Mesothelial cell of epicardium (in vitro differentiated cells): Measurements from ENCODE around the gene IRF7. TPM values are rescaled to one million over a fixed set of nuclear protein-coding genes. Genes with fewer than 3 reads are reported as not detected.

Experiments
- DNase-seq, 2 experiments: peaks; one replicate each; pipeline ENCODE4 v3.0.0; 2021; ENCODE audit warnings: low spot score in 2 of 2; ENCODE audit not compliant: unreplicated experiment in 2 of 2
- H3K27ac Mint-ChIP-seq: 2 replicates; pipeline ENCODE4 v1.8.0; 2021; ENCODE audit warnings: mixed read lengths
- H3K27me3 Mint-ChIP-seq: 2 replicates; pipeline ENCODE4 v1.8.0; 2021; ENCODE audit warnings: low read depth, mixed read lengths
- H3K36me3 Mint-ChIP-seq: 2 replicates; pipeline ENCODE4 v1.8.0; 2021; ENCODE audit warnings: mixed read lengths
- H3K4me1 Mint-ChIP-seq: 2 replicates; pipeline ENCODE4 v1.8.0; 2021; ENCODE audit warnings: mixed read lengths
- H3K4me3 Mint-ChIP-seq: 2 replicates; pipeline ENCODE4 v1.8.0; 2021; ENCODE audit warnings: mild to moderate bottlenecking, moderate library complexity, mixed read lengths
- H3K9me3 Mint-ChIP-seq: 2 replicates; pipeline ENCODE4 v1.8.0; 2021; ENCODE audit warnings: mixed read lengths
- CTCF ChIP-seq: fragments of 200-600 bp; sonication (generic); IDR thresholded peaks from one replicate; pipeline ENCODE4 v1.5.0; 2021; ENCODE audit warnings: antibody characterized with exemption; ENCODE audit not compliant: unreplicated experiment
- total RNA-seq: library from RNA; stranded (reverse); gene quantifications from 3 replicates; pipeline ENCODE4 v1.2.1, GENCODE V29; 2021

IRF7 gene
- total RNA-seq, 1 donor from 2014 or later: 21.9 TPM

- Mint-ChIP-seq H3K36me3 (peaks cover 7% of the 10 kb centered on the region), H3K4me3 (no peak overlapping the region), H3K27me3 (peaks cover 12% of the 10 kb centered on the region), H3K9me3 (no peaks in the 10 kb centered on the region), H3K27ac (no peak overlapping the region), H3K4me1 (peaks cover 2% of the 10 kb centered on the region)
- no peak for DNase-seq
- TF ChIP-seq CTCF: no peak
These were observed 7.7 kb upstream of the IRF7 start for GRCh38 chr11:623349-623869.

GRCh38 chr11:621838-622237, 6.1 kb upstream of the IRF7 start:
- Mint-ChIP-seq H3K9me3 (no peaks in the 10 kb centered on the region), H3K27ac (no peak overlapping the region), H3K4me1 (no peaks in the 10 kb centered on the region)

GRCh38 chr11:620935-621814, 5.4 kb upstream of the IRF7 start:
- H3K27ac Mint-ChIP-seq: no peak overlapping the region
- H3K4me1 Mint-ChIP-seq: no peaks in the 10 kb centered on the region
- H3K9me3 Mint-ChIP-seq: no peaks in the 10 kb centered on the region
- H3K27me3 Mint-ChIP-seq: no peaks in the 10 kb centered on the region
- no peaks in the 10 kb centered on the region for H3K36me3 Mint-ChIP-seq
- H3K4me3 Mint-ChIP-seq: no peak overlapping the region
- no peak for TF ChIP-seq CTCF
- no peak for DNase-seq

More at GRCh38 chr11:621838-622237, 6.1 kb upstream of the IRF7 start:
- no peak for TF ChIP-seq CTCF
- Mint-ChIP-seq H3K36me3 (no peaks in the 10 kb centered on the region), H3K27me3 (peaks cover 4% of the 10 kb centered on the region), H3K4me3 (no peak overlapping the region)
- no peak for DNase-seq

- Mint-ChIP-seq H3K9me3 (no peaks in the 10 kb centered on the region), H3K36me3 (no peaks in the 10 kb centered on the region), H3K27ac (no peak overlapping the region), H3K4me3 (no peak overlapping the region), H3K4me1 (peaks cover 5% of the 10 kb centered on the region), H3K27me3 (no peaks in the 10 kb centered on the region)
- no peak for DNase-seq
- no peak for TF ChIP-seq CTCF
These were observed 4.5 kb upstream of the IRF7 start for GRCh38 chr11:620201-620600.

- no peak for DNase-seq
- Mint-ChIP-seq H3K4me1 (peaks cover 5% of the 10 kb centered on the region), H3K4me3 (no peak overlapping the region), H3K9me3 (no peaks in the 10 kb centered on the region), H3K27ac (no peak overlapping the region), H3K27me3 (no peaks in the 10 kb centered on the region), H3K36me3 (no peaks in the 10 kb centered on the region)
- TF ChIP-seq CTCF: no peak
These were observed 3.9 kb upstream of the IRF7 start for GRCh38 chr11:619628-620050.
